K562 (cell line): ENCODE results near the gene ACO2. TPM values are rescaled to one million over a fixed set of nuclear protein-coding genes. Genes with fewer than 3 reads are reported as not detected.

ENCODE experiments used
- AFF1 ChIP-seq, 2 experiments: fragments of 450-650 bp; IDR thresholded peaks; 2 replicates each; pipeline ENCODE4 v1.6.1; 2018; ENCODE audit warnings: mild to moderate bottlenecking in 2 of 2, low read depth in 1 of 2; ENCODE audit not compliant: partially characterized antibody in 2 of 2
- ATF3 ChIP-seq, 2 experiments: fragments of 450-650 bp in 1 of 2; sonication (generic) in 1 of 2; formaldehyde crosslinking in 1 of 2; IDR thresholded peaks in 1 of 2; conservative IDR thresholded peaks in 1 of 2; 2 replicates each; pipeline versions ENCODE4 v1.6.1 to v1.8.1; 2016 to 2023; ENCODE audit warnings: mild to moderate bottlenecking in 2 of 2, moderate library complexity in 2 of 2, inconsistent platforms in 1 of 2, missing genetic modification reagents in 1 of 2
- CREM ChIP-seq: IDR thresholded peaks from 2 replicates; pipeline ENCODE4 v1.6.1; 2014; ENCODE audit warnings: antibody characterized with exemption, low read depth
- EP400 ChIP-seq: fragments of 450-650 bp; IDR thresholded peaks from 2 replicates; pipeline ENCODE4 v1.6.1; 2017; ENCODE audit warnings: antibody characterized with exemption, mild to moderate bottlenecking, moderate library complexity
- JUND ChIP-seq, 2 experiments: IDR thresholded peaks; 2 replicates in 1 of 2; 3 replicates in 1 of 2; pipeline ENCODE4 v1.6.1; 2011; ENCODE audit warnings: borderline replicate concordance in 2 of 2, low read depth in 2 of 2, low read length in 2 of 2, improper control_type of control experiment in 1 of 2, missing biosample characterization in 1 of 2, missing genetic modification characterization in 1 of 2, missing genetic modification reagents in 1 of 2
- MEF2A ChIP-seq: IDR thresholded peaks from 2 replicates; pipeline ENCODE4 v1.6.1; 2011; ENCODE audit warnings: low read depth, mild to moderate bottlenecking, low read length, moderate library complexity; ENCODE audit not compliant: control insufficient read depth
- MTF1 ChIP-seq: fragments of 250-450 bp; sonication (Bioruptor Pico); IDR thresholded peaks from 2 replicates; pipeline ENCODE4 v1.9.0; 2021; ENCODE audit warnings: moderate library complexity, mild to moderate bottlenecking, inconsistent platforms, borderline replicate concordance
- MYNN ChIP-seq, 2 experiments: sonication (generic); formaldehyde crosslinking in 1 of 2; IDR thresholded peaks; 2 replicates each; pipeline versions ENCODE4 v1.5.0 to v1.6.1; 2016 to 2020; ENCODE audit warnings: antibody characterized with exemption in 1 of 2, missing genetic modification reagents in 1 of 2
- NR2C2 ChIP-seq, 2 experiments: fragments of 200-800 bp in 1 of 2; sonication (Bioruptor generic) in 1 of 2; sonication (generic) in 1 of 2; formaldehyde crosslinking in 1 of 2; IDR thresholded peaks; 2 replicates each; pipeline versions ENCODE4 v1.6.1 to v1.8.0; 2016 to 2022; ENCODE audit warnings: mild to moderate bottlenecking in 1 of 2, missing compliant biosample characterization in 1 of 2, missing genetic modification characterization in 1 of 2, missing genetic modification reagents in 1 of 2
- POLR2AphosphoS5 ChIP-seq: IDR thresholded peaks from 2 replicates; pipeline ENCODE4 v1.6.1; 2011; ENCODE audit warnings: mild to moderate bottlenecking, low read depth, low read length, moderate library complexity; ENCODE audit not compliant: control insufficient read depth, insufficient read depth
- PTTG1 ChIP-seq: fragments of 450-650 bp; IDR thresholded peaks from 2 replicates; pipeline ENCODE4 v1.6.1; 2016; ENCODE audit warnings: low read depth, mild to moderate bottlenecking, missing genetic modification characterization, missing compliant biosample characterization
- STAG1 ChIP-seq: sonication (generic); formaldehyde crosslinking; IDR thresholded peaks from 2 replicates; pipeline ENCODE4 v1.5.0; 2020; ENCODE audit warnings: missing genetic modification reagents, borderline replicate concordance
- SUPT5H ChIP-seq: fragments of 450-650 bp; IDR thresholded peaks from 2 replicates; pipeline ENCODE4 v1.6.1; 2016
- TBL1XR1 ChIP-seq, 2 experiments: IDR thresholded peaks; 2 replicates each; pipeline ENCODE4 v1.6.1; 2012; ENCODE audit warnings: improper control_type of control experiment in 2 of 2, low read length in 2 of 2, mild to moderate bottlenecking in 1 of 2
- THRAP3 ChIP-seq: fragments of 450-650 bp; IDR thresholded peaks from 2 replicates; pipeline ENCODE4 v1.6.1; 2016; ENCODE audit warnings: mild to moderate bottlenecking, inconsistent platforms, borderline replicate concordance
- ZBTB2 ChIP-seq: fragments of 450-650 bp; IDR thresholded peaks from 2 replicates; pipeline ENCODE4 v1.6.1; 2016; ENCODE audit warnings: antibody characterized with exemption
- ZBTB7A ChIP-seq: IDR thresholded peaks from 2 replicates; pipeline ENCODE4 v1.6.1; 2011; ENCODE audit warnings: low read depth, mild to moderate bottlenecking, low read length, moderate library complexity, borderline replicate concordance; ENCODE audit not compliant: control insufficient read depth
- ZNF384 ChIP-seq: IDR thresholded peaks from 2 replicates; pipeline ENCODE4 v1.6.1; 2012; ENCODE audit warnings: low read depth, low read length, improper control_type of control experiment
- ZNF699 ChIP-seq: fragments of 250-450 bp; sonication (Bioruptor Pico); IDR thresholded peaks from 2 replicates; pipeline ENCODE4 v1.8.0; 2021; ENCODE audit warnings: mild to moderate bottlenecking, moderate library complexity; ENCODE audit not compliant: insufficient replicate concordance
- polyA plus RNA-seq, 8 experiments: library from polyadenylated mRNA; depleted of rRNA in 4 of 8; stranded (reverse) in 5 of 8; unstranded in 3 of 8; fragments of >200 nt; fragmentation: Nextera tagmentation in 2 of 8; fragmentation: Illumina TruSeq in 1 of 8; extraction: Ambion mirVana in 2 of 8; extraction: Trizol in 1 of 8; gene quantifications; 2 replicates each; pipeline versions ENCODE4 v1.2.1 to v1.2.3, GENCODE V29; 2011 to 2014; ENCODE audit warnings: inconsistent platforms in 1 of 8, missing spikeins in 1 of 8
- total RNA-seq, 7 experiments: library from RNA; depleted of rRNA in 6 of 7; stranded (reverse); fragments of >200 nt in 6 of 7; fragmentation: Illumina TruSeq in 2 of 7; extraction: Trizol in 2 of 7; gene quantifications; 2 replicates each; pipeline versions ENCODE4 v1.2.1 to v1.2.3, GENCODE V29; 2011 to 2021; ENCODE audit warnings: low replicate concordance in 1 of 7

ACO2 gene
- total and polyA plus RNA-seq, 9 of the 15 experiments (the other 6 are each of a cell fraction or from before 2014, with no cell fraction given): 16.2 to 119 (median 43.2) TPM

- no peak for TF ChIP-seq NR2C2 (CRISPR knock-in tag; IDR thresholded peaks at IDR 0.05)
- peak; percentile 61 for TF ChIP-seq NR2C2 (tag; IDR thresholded peaks at IDR 0.05)
- TF ChIP-seq PTTG1 (tag): no peak
- peak; percentile 23; the same call in 1 of the 2 replicates for TF ChIP-seq MYNN (IDR thresholded peaks at IDR 0.05)
- no peak for TF ChIP-seq MYNN (CRISPR knock-in tag; IDR thresholded peaks at IDR 0.05)
- no peak for TF ChIP-seq MTF1 (CRISPR knock-in tag)
- peak; percentile 59; the same call in 1 of the 2 replicates for TF ChIP-seq ZBTB7A
- TF ChIP-seq ZNF384: peak; percentile 40; the same call in 1 of the 2 replicates
- TF ChIP-seq STAG1 (CRISPR knock-in tag): no peak
- peak; percentile 85 for TF ChIP-seq MEF2A
- peak; percentile 14 to 63 for TF ChIP-seq AFF1 (IDR thresholded peaks at IDR 0.05; ENCODE audit: low read depth in 1 of 2, partially characterized antibody in 2 of 2)
- peak; percentile 56 for TF ChIP-seq SUPT5H
- TF ChIP-seq ZBTB2: peak; percentile 63
- TF ChIP-seq ZNF699 (CRISPR knock-in tag): no peak
- no peak for TF ChIP-seq TBL1XR1 (IDR thresholded peaks at IDR 0.05; ENCODE audit: low read length in 2 of 2)
- peak; percentile 72 for TF ChIP-seq EP400
- TF ChIP-seq POLR2AphosphoS5: 0 out of 2 replicates have a peak, but pooled peaks have one; percentile 39
- TF ChIP-seq ATF3 (IDR thresholded peaks at IDR 0.05): peak; percentile 34; the same call in 1 of the 2 replicates
- no peak for TF ChIP-seq ATF3 (CRISPR knock-in tag; conservative IDR thresholded peaks at IDR 0.05)
- peak; percentile 45 for TF ChIP-seq JUND (IDR thresholded peaks at IDR 0.05; ENCODE audit: borderline replicate concordance, low read depth, low read length)
- TF ChIP-seq JUND (tag; IDR thresholded peaks at IDR 0.05; ENCODE audit: borderline replicate concordance, low read depth, low read length): no peak
- no peak for TF ChIP-seq THRAP3
- TF ChIP-seq CREM: peak; percentile 95
Measured at GRCh38 chr22:41448189-41448808, 20.6 kb upstream of the ACO2 start (continued).
